OCI-LY7 (cell line): ENCODE measurements around the gene ITPRIP. TPM values are rescaled to one million over a fixed set of nuclear protein-coding genes. Genes with fewer than 3 reads are reported as not detected.

ENCODE experiments used
- BruUV-seq: library from RNA; stranded (reverse); fragments of 400-500 nt; replicated peaks from 2 replicates; lab custom pipeline; 2021; lab: Mats Ljungman, UMichigan
- CTCF ChIA-PET: fragments of 300-600 bp; sonication (Branson Sonifier 250); formaldehyde crosslinking; loops from one replicate; lab custom pipeline; 2022; ENCODE audit warnings: antibody characterized with exemption; ENCODE audit not compliant: unreplicated experiment; lab: Charles Lee
- POLR2A ChIA-PET: fragments of 300-600 bp; sonication (Branson Sonifier 250); formaldehyde crosslinking; loops from one replicate; lab custom pipeline; 2022; ENCODE audit warnings: antibody characterized with exemption; lab: Charles Lee
- DNase-seq: peaks from one replicate; pipeline ENCODE4 v3.0.0-alpha.2; 2015; ENCODE audit warnings: low spot score
- H2AFZ ChIP-seq: fragments of 200-600 bp; sonication (generic), shearing (Covaris generic); 2 replicates; pipeline ENCODE4 v1.6.1; 2014; ENCODE audit warnings: mild to moderate bottlenecking, antibody characterized with exemption, low read length, moderate library complexity
- H3K27ac ChIP-seq: fragments of 200-600 bp; sonication (generic); 2 replicates; pipeline ENCODE4 v1.5.1; 2014; ENCODE audit warnings: mixed run types, low read depth, mild to moderate bottlenecking, moderate library complexity, low read length, inconsistent platforms; ENCODE audit not compliant: poor library complexity, severe bottlenecking
- H3K36me3 ChIP-seq: fragments of 200-600 bp; sonication (generic); 2 replicates; pipeline ENCODE4 v1.6.1; 2014; ENCODE audit warnings: mild to moderate bottlenecking, antibody characterized with exemption, low read length, moderate library complexity, mixed read lengths; ENCODE audit not compliant: insufficient read depth
- H3K4me1 ChIP-seq: fragments of 200-600 bp; sonication (generic); 2 replicates; pipeline ENCODE4 v1.5.1; 2014; ENCODE audit warnings: mild to moderate bottlenecking, low read length; ENCODE audit not compliant: insufficient read depth, poor library complexity, severe bottlenecking
- H3K4me2 ChIP-seq: fragments of 200-600 bp; sonication (generic); 2 replicates; pipeline ENCODE4 v1.6.1; 2014; ENCODE audit warnings: mild to moderate bottlenecking, low read length
- H3K4me3 ChIP-seq: fragments of 200-600 bp; sonication (generic); 2 replicates; pipeline ENCODE4 v1.5.1; 2014; ENCODE audit warnings: mild to moderate bottlenecking, low read depth, low read length; ENCODE audit not compliant: poor library complexity, severe bottlenecking
- H3K79me2 ChIP-seq: fragments of 200-600 bp; sonication (generic); 2 replicates; pipeline ENCODE4 v1.6.1; 2016; ENCODE audit warnings: low read depth, mild to moderate bottlenecking, low read length, moderate library complexity, mixed read lengths; ENCODE audit not compliant: insufficient read depth
- H3K9me2 ChIP-seq: fragments of 200-600 bp; sonication (generic); 2 replicates; pipeline ENCODE4 v1.6.1; 2016; ENCODE audit warnings: mild to moderate bottlenecking, low read length, mixed read lengths; ENCODE audit not compliant: insufficient read depth
- H3K9me3 ChIP-seq: fragments of 200-600 bp; sonication (generic); 2 replicates; pipeline ENCODE4 v1.6.1; 2014; ENCODE audit warnings: mild to moderate bottlenecking, mixed run types, low read length, mixed read lengths
- H4K20me1 ChIP-seq: fragments of 200-600 bp; sonication (generic); 2 replicates; pipeline ENCODE4 v1.6.1; 2014; ENCODE audit warnings: mild to moderate bottlenecking, antibody characterized with exemption, low read length, moderate library complexity, mixed read lengths; ENCODE audit not compliant: insufficient read depth
- EZH2phosphoT487 ChIP-seq: fragments of 200-600 bp; sonication (generic); IDR thresholded peaks from 2 replicates; pipeline ENCODE4 v1.6.1; 2018; ENCODE audit warnings: low read depth, borderline replicate concordance, mild to moderate bottlenecking, mixed run types, antibody characterized with exemption, low read length, moderate library complexity, mixed read lengths
- intact Hi-C: fragments of 100-400 bp; cut with micrococcal nuclease; formaldehyde crosslinking; loops from one replicate; pipeline ENCODE4 v1.10.0; 2022; ENCODE audit not compliant: unreplicated experiment
- total RNA-seq, 2 experiments: library from RNA; depleted of rRNA in 1 of 2; stranded (reverse); fragments of >200 nt in 1 of 2; shearing (Covaris generic) in 1 of 2; gene quantifications; 2 replicates each; pipeline ENCODE4 v1.2.3, GENCODE V29; 2014 to 2022
- TF ChIP-seq, protein P1 (sequence below): fragments of 200-600 bp; sonication (generic); conservative IDR thresholded peaks from 2 replicates; pipeline ENCODE4 v1.5.1; 2014; ENCODE audit warnings: mild to moderate bottlenecking, antibody characterized with exemption, low read length, moderate library complexity, mixed read lengths

Gene ITPRIP
- total RNA-seq, 2 experiments from 2014 or later = 6.0 to 18.0 TPM

DNA sequence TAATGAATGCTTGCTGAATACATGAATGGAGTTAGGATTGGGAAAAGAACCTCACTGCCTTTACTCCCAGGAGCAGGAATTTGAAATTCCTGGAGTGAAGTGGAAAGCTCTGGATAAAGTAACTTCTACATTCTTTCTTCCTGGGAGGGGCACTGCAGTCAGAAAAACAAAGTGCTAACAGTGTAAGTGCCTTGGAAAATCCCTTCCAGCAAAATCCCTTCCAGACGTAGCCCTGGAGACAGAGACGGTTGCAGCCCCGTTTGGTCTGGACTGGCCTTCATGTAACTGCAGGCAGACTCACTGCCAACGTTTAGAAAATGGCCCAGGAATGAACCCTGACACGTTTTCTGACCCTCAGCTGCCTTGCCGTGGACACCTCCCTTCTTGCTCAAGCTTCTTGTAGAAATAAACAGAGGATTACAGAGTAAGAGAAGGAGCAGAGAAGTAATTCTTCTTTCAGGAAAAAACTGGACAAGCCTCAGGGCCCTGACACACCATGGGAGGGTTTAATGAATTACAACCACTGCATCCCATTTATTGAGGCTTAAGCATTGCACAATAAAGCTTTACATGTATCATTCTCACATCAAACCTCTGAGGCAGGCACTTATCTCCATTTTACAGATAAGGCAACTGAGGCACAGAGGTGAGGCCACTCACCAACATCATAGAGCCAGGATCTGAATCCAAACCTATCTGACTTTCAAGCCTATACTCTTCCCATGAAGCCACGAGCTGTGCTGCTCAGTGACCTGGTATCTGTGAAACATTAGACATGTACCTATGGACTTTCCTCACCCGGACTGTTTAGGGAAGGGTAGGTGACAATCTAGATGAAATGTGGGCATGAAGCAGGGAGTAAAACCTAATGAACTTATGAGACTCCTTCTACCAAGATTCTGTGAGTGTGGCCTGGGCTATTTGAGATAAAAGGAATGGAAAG is 7.8 kb downstream of the ITPRIP start:
- Histone ChIP-seq H3K9me3 (no peaks in the 10 kb centered on the region), H3K79me2 (peaks cover 79% of the 10 kb centered on the region), H3K36me3 (peaks cover 41% of the 10 kb centered on the region), H2AFZ (no peak overlapping the region), H3K4me1 (peaks cover 45% of the 10 kb centered on the region), H3K4me2 (0 out of 2 replicates have a peak overlapping the region, but pooled peaks have one; percentile 53), H4K20me1 (peaks cover 50% of the 10 kb centered on the region), H3K9me2 (no peaks in the 10 kb centered on the region), H3K27ac (no peak overlapping the region), H3K4me3 (no peak overlapping the region)
- DNase-seq = no peak
- POLR2A ChIA-PET = interaction anchor here (0.9 kb wide), 1 partner anchor 9 kb away, joined by 3 read pairs; no protein-coding TSS in a partner anchor
- no TSS peak for BruUV-seq
- no peak for TF ChIP-seq EZH2phosphoT487
- TF ChIP-seq, protein P1, sequence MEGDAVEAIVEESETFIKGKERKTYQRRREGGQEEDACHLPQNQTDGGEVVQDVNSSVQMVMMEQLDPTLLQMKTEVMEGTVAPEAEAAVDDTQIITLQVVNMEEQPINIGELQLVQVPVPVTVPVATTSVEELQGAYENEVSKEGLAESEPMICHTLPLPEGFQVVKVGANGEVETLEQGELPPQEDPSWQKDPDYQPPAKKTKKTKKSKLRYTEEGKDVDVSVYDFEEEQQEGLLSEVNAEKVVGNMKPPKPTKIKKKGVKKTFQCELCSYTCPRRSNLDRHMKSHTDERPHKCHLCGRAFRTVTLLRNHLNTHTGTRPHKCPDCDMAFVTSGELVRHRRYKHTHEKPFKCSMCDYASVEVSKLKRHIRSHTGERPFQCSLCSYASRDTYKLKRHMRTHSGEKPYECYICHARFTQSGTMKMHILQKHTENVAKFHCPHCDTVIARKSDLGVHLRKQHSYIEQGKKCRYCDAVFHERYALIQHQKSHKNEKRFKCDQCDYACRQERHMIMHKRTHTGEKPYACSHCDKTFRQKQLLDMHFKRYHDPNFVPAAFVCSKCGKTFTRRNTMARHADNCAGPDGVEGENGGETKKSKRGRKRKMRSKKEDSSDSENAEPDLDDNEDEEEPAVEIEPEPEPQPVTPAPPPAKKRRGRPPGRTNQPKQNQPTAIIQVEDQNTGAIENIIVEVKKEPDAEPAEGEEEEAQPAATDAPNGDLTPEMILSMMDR = no peak
- intact Hi-C loops = no loop called here
- CTCF ChIA-PET = no interaction called here

DNA sequence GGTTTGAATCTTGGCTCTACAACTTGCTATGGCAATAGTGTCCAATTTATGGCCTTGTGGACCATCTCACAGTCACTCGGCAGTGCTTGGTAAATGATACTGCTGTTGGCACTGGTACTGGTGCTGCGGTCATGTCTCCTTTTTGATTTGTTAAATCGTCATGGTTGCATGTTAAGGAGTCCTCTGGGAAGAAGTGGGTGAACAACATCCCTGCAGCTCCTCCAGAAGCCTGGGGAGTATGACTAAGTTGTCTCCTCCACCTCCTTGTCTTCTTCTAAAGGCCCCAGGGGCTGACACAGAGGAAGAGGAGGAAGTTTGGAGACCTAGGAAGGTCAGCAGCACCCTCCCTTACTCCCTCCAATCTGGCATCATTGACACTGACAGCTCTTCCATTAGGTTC is 8.5 kb downstream of the ITPRIP start:
- H3K79me2 ChIP-seq = peaks cover 79% of the 10 kb centered on the region
- no peak overlapping the region for H2AFZ ChIP-seq
- no peaks in the 10 kb centered on the region for H3K9me3 ChIP-seq
- no peaks in the 10 kb centered on the region for H3K9me2 ChIP-seq
- ChIA-PET POLR2A (interaction anchor here (0.6 to 0.9 kb wide), 2 partner anchors 8 to 1495 kb away, joined by 3 read pairs; no protein-coding TSS in a partner anchor), CTCF (no interaction called here)
- intact Hi-C loops = no loop called here
- no peak overlapping the region for H3K4me3 ChIP-seq
- no TSS peak for BruUV-seq
- H3K27ac ChIP-seq = no peak overlapping the region
- peak overlapping the region; percentile 53; the same call in 1 of the 2 replicates for H3K4me2 ChIP-seq
- DNase-seq = no peak
- TF ChIP-seq, protein P1 = no peak
- TF ChIP-seq EZH2phosphoT487 = no peak
- peaks cover 41% of the 10 kb centered on the region for H3K4me1 ChIP-seq
- peaks cover 50% of the 10 kb centered on the region for H4K20me1 ChIP-seq
- peaks cover 34% of the 10 kb centered on the region for H3K36me3 ChIP-seq
